SIG-M5 treated with dmso at 0.1 percent for 504 hours (cell line): ENCODE results near the gene EDA2R.

Experiments
- DNase-seq: peaks from one replicate; lab custom pipeline; 2025; ENCODE audit not compliant: unreplicated experiment; lab: John Stamatoyannopoulos, UW

The EDA2R gene

DNA sequence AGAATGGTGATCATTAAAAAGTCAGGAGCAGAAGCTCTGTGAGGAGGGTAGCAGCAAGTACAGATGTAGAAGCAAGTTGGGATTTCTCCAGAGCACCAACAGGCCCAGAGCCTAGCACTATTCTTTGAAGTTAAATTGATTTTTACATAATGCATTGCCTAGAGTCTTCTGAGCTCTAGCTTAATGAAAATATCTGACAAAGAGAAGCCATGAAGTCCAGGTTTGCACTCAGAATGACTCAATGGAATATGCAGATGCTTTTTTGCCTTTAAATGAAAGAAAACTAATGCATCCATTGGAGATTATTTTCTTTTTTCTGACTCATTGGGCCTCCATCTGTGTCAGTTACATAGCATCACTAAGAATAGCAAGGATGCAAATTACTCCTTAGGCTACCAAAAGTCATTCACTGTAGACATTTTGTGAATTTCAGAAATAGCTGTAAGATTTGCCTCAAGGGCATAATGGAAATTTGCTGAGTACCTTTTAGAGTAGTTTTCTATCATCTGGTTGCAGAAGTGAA lies 91.0 kb downstream of the EDA2R start:
- DNase-seq = no peak
